DND-41 (cell line): ENCODE measurements around the gene SEMA3B.

Source experiments
- ATAC-seq: fragments of 200-7000 bp; cut with Tn5 transposase; 3 replicates; pipeline ENCODE4 v1.9.1; 2021; ENCODE audit warnings: low read depth; ENCODE audit not compliant: insufficient read depth
- DNase-seq: peaks from one replicate; pipeline ENCODE4 v3.0.0-alpha.2; 2020
- H2AFZ ChIP-seq: 2 replicates; pipeline ENCODE4 v1.6.0; 2012; ENCODE audit warnings: low read depth, low read length
- H3K27ac ChIP-seq: 2 replicates; pipeline ENCODE4 v1.5.1; 2012; ENCODE audit warnings: low read length, inconsistent platforms
- H3K27me3 ChIP-seq: fragments of 200-600 bp; sonication (generic); 2 replicates; pipeline ENCODE4 v1.6.0; 2012; ENCODE audit warnings: low read length, mild to moderate bottlenecking, inconsistent platforms; ENCODE audit not compliant: insufficient read depth, poor library complexity
- H3K36me3 ChIP-seq: 2 replicates; pipeline ENCODE4 v1.5.1; 2012; ENCODE audit warnings: low read length, inconsistent platforms; ENCODE audit not compliant: insufficient read depth
- H3K4me1 ChIP-seq: 2 replicates; pipeline ENCODE4 v1.5.1; 2012; ENCODE audit warnings: mild to moderate bottlenecking, low read length; ENCODE audit not compliant: insufficient read depth
- H3K4me2 ChIP-seq: 2 replicates; pipeline ENCODE4 v1.6.0; 2012; ENCODE audit warnings: mild to moderate bottlenecking, moderate library complexity, low read length, inconsistent platforms; ENCODE audit not compliant: insufficient read depth
- H3K4me3 ChIP-seq, 2 experiments: fragments of 200-600 bp in 1 of 2; shearing (Covaris generic) in 1 of 2; 2 replicates each; pipeline ENCODE4 v1.5.1; 2012 to 2016; ENCODE audit warnings: inconsistent platforms in 2 of 2, low read length in 2 of 2, mild to moderate bottlenecking in 2 of 2, low read depth in 1 of 2, moderate library complexity in 1 of 2
- H3K79me2 ChIP-seq: 2 replicates; pipeline ENCODE4 v1.6.0; 2012; ENCODE audit warnings: low read length, inconsistent platforms; ENCODE audit not compliant: insufficient read depth
- H3K9ac ChIP-seq: 2 replicates; pipeline ENCODE4 v1.6.0; 2012; ENCODE audit warnings: low read depth, mild to moderate bottlenecking, inconsistent platforms, low read length, moderate library complexity
- H3K9me3 ChIP-seq: 2 replicates; pipeline ENCODE4 v1.5.1; 2012; ENCODE audit warnings: low read length, moderate library complexity, mild to moderate bottlenecking, inconsistent platforms; ENCODE audit not compliant: insufficient read depth, severe bottlenecking
- H4K20me1 ChIP-seq: 2 replicates; pipeline ENCODE4 v1.6.0; 2012; ENCODE audit warnings: low read length; ENCODE audit not compliant: insufficient read depth
- CTCF ChIP-seq: IDR thresholded peaks from 2 replicates; pipeline ENCODE4 v1.5.1; 2012; ENCODE audit warnings: borderline replicate concordance, low read length, moderate library complexity, mild to moderate bottlenecking; ENCODE audit not compliant: poor library complexity, severe bottlenecking; ENCODE audit errors: extremely low read depth
- EZH2 ChIP-seq: IDR thresholded peaks from 3 replicates; pipeline ENCODE4 v1.6.1; 2012; ENCODE audit warnings: borderline replicate concordance, low read depth, mild to moderate bottlenecking, moderate library complexity, low read length, inconsistent platforms; ENCODE audit not compliant: severe bottlenecking

The SEMA3B gene

GRCh38 chr3:50319894-50320625, 51.1 kb downstream of the SEMA3B start:
- Histone ChIP-seq H3K36me3 (peaks cover 52% of the 10 kb centered on the region), H3K9ac (peak overlapping the region; percentile 62), H3K4me3 (peak overlapping the region; percentile 44 to 74; a peak in 3 of 4 replicates), H3K79me2 (peaks cover 24% of the 10 kb centered on the region), H3K27ac (peak overlapping the region; percentile 100), H3K4me1 (peaks cover 42% of the 10 kb centered on the region), H3K9me3 (no peaks in the 10 kb centered on the region), H4K20me1 (peaks cover 19% of the 10 kb centered on the region; the same call in 1 of the 2 replicates), H2AFZ (peak overlapping the region; percentile 100), H3K27me3 (no peaks in the 10 kb centered on the region), H3K4me2 (peak overlapping the region; percentile 78)
- no peak for ATAC-seq
- TF ChIP-seq CTCF (no peak), EZH2 (no peak)
- no peak for DNase-seq

GRCh38 chr3:50320853-50321335, 51.9 kb downstream of the SEMA3B start:
- Histone ChIP-seq H3K27me3 (no peaks in the 10 kb centered on the region), H2AFZ (peak overlapping the region; percentile 100), H3K79me2 (peaks cover 25% of the 10 kb centered on the region), H3K36me3 (peaks cover 56% of the 10 kb centered on the region), H3K4me3 (peak overlapping the region; percentile 44 to 74), H3K4me2 (peak overlapping the region; percentile 78), H3K27ac (peak overlapping the region; percentile 100), H3K4me1 (peaks cover 45% of the 10 kb centered on the region), H3K9ac (peak overlapping the region; percentile 62), H4K20me1 (peaks cover 19% of the 10 kb centered on the region; the same call in 1 of the 2 replicates), H3K9me3 (no peaks in the 10 kb centered on the region)
- ATAC-seq (peak; percentile 69), DNase-seq (peak; percentile 80)
- no peak for TF ChIP-seq EZH2

- peaks cover 57% of the 10 kb centered on the region for H3K36me3 ChIP-seq
- peak overlapping the region; percentile 100 for H3K27ac ChIP-seq
- H3K9ac ChIP-seq: peak overlapping the region; percentile 62
- peaks cover 19% of the 10 kb centered on the region; the same call in 1 of the 2 replicates for H4K20me1 ChIP-seq
- ATAC-seq (peak; percentile 85), DNase-seq (peak; percentile 89)
- H3K4me3 ChIP-seq: peak overlapping the region; percentile 44 to 74
- no peaks in the 10 kb centered on the region for H3K9me3 ChIP-seq
- H3K27me3 ChIP-seq: no peaks in the 10 kb centered on the region
- H2AFZ ChIP-seq: peak overlapping the region; percentile 100
- peaks cover 51% of the 10 kb centered on the region for H3K4me1 ChIP-seq
- TF ChIP-seq EZH2 (no peak), CTCF (peak; percentile 61)
- H3K4me2 ChIP-seq: peak overlapping the region; percentile 78
- peaks cover 32% of the 10 kb centered on the region for H3K79me2 ChIP-seq
Observed at GRCh38 chr3:50321336-50322114, 52.6 kb downstream of the SEMA3B start.

- peak overlapping the region; percentile 100 for H3K27ac ChIP-seq
- H3K4me2 ChIP-seq: peak overlapping the region; percentile 78
- no peak for TF ChIP-seq EZH2
- no peak for TF ChIP-seq CTCF
- ATAC-seq (no peak), DNase-seq (no peak)
- H3K9ac ChIP-seq: peak overlapping the region; percentile 62
- no peaks in the 10 kb centered on the region for H3K9me3 ChIP-seq
- peaks cover 56% of the 10 kb centered on the region for H3K36me3 ChIP-seq
- H3K4me3 ChIP-seq: peak overlapping the region in 1 of 2 experiments; percentile 74; a peak in 2 of 4 replicates
- H3K4me1 ChIP-seq: peaks cover 56% of the 10 kb centered on the region
- H2AFZ ChIP-seq: peak overlapping the region; percentile 100
- no peaks in the 10 kb centered on the region for H3K27me3 ChIP-seq
- peaks cover 20% of the 10 kb centered on the region; the same call in 1 of the 2 replicates for H4K20me1 ChIP-seq
- peaks cover 37% of the 10 kb centered on the region for H3K79me2 ChIP-seq
Observed at GRCh38 chr3:50322115-50322385, 53.1 kb downstream of the SEMA3B start.
